GM12874 (cell line): ENCODE results near the gene ZNF608.

Experiments
- CTCF ChIP-seq: IDR thresholded peaks from 2 replicates; pipeline ENCODE4 v1.5.1; 2011; ENCODE audit warnings: low read depth, mild to moderate bottlenecking, control low read depth, low read length, moderate library complexity; ENCODE audit not compliant: insufficient read depth

The ZNF608 gene

DNA sequence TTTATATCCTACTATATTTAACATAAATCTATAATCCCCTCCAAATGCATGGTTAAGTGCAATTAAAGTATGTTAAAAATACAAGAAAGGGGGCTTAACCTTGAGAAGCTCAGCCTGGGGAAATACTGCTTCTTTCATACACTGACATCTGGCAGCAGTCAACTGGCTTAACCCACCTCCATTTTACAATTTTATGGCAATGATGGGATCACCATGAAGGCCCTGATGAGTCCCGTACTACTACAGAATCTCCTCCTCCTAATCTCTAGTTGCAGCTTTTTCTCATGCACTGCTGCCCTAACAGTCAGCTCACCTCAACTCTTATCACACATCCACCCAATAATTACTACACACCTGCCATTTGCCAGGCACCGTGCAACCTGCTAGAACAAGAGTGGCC is 40.9 kb downstream of the ZNF608 start:
- TF ChIP-seq CTCF, result no peak

GRCh38 chr5:124704594-124705284 is 41.7 kb downstream of the ZNF608 start:
- no peak for TF ChIP-seq CTCF

DNA sequence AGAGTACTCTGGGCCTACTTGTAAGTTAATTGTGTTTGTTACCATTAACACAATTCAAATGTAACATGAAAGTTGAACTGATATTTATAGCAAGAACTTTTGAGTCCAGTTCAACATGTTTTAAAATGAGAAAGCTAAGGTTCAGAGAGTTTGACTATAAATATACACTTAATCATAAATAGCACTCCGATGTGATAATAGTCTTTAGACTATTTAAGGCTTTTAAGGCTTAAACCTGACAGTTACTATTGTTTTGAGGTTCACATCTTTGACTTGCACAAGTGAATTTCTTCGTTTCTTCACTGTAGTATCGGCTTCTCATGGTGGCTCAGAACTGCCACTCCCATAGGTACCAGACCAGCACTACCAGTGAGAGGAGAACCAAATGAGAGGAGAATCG is 42.4 kb downstream of the ZNF608 start:
- TF ChIP-seq CTCF, result no peak

DNA sequence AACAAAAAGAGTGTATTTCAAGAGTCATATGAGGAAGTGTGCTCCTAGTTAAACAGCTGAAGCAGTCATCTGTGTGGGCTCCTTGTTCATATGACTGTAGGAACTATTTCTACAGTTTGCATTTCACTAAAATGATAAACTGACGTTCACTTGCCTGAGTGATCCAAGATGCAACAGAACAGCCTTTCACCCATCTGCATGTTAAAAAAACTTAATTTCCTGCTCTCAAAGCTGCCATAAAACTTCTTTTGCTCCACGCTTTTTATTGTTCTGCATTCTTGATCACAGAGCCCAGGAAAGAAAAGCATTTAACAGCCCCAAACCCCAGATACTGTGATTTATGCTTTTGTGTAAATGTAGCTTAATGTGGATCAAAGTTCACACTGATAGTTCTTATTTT is 43.9 kb downstream of the ZNF608 start:
- TF ChIP-seq CTCF, result no peak

- TF ChIP-seq CTCF, result no peak
Measured at GRCh38 chr5:124701873-124702425, 44.5 kb downstream of the ZNF608 start.

GRCh38 chr5:124701016-124701415 is 45.4 kb downstream of the ZNF608 start:
- no peak for TF ChIP-seq CTCF

GRCh38 chr5:124700333-124700732 is 46.1 kb downstream of the ZNF608 start:
- TF ChIP-seq CTCF, result no peak
